Pancreas (tissue), 10 donors: ENCODE results near the gene ATP9A. TPM values are rescaled to one million over a fixed set of nuclear protein-coding genes. Genes with fewer than 3 reads are reported as not detected.

Source experiments
- ATAC-seq, 4 donors: fragments of 200-7000 bp; cut with Tn5 transposase; one replicate each; pipeline versions ENCODE4 v1.8.0 to v1.9.1; 2020; ENCODE audit warnings: mild to moderate bottlenecking in 4 of 4, moderate library complexity in 4 of 4
- DNase-seq, 6 donors: peaks; one replicate each; pipeline ENCODE4 v3.0.0-alpha.2; 2020
- FAIRE-seq: peaks from 2 replicates; lab custom pipeline; 2012; peaks lifted over from hg19 to GRCh38; lab: Jason Lieb, UNC
- H3K27ac ChIP-seq, 4 donors: fragments of 200-600 bp; sonication (generic); 1 replicate in 3 of 4; 2 replicates in 1 of 4; pipeline versions ENCODE4 v1.5.0 to v1.8.0; 2020
- H3K27me3 ChIP-seq, 4 donors: fragments of 200-600 bp; one replicate each; pipeline ENCODE4 v1.8.0; 2021
- H3K36me3 ChIP-seq, 3 donors: fragments of 200-600 bp; sonication (generic) in 1 of 3; one replicate each; pipeline versions ENCODE4 v1.5.0 to v1.8.0; 2020 to 2021
- H3K4me1 ChIP-seq, 3 donors: fragments of 200-600 bp; one replicate each; pipeline ENCODE4 v1.8.0; 2021
- H3K4me3 ChIP-seq, 4 donors: fragments of 200-600 bp; sonication (generic) in 2 of 4; one replicate each; pipeline versions ENCODE4 v1.5.0 to v1.8.0; 2020 to 2021
- H3K9me3 ChIP-seq, 4 donors: fragments of 200-600 bp; one replicate each; pipeline ENCODE4 v1.8.0; 2021
- WGBS, 2 donors: extraction: QIAGEN DNeasy Blood & Tissue Kit; methylation state at CpG; one replicate each; pipeline ENCODE4 v1.1.7; 2013; 5-methylcytosine and 5-hydroxymethylcytosine counted together
- intact Hi-C, 3 donors: fragments of 100-400 bp; cut with DNase I; formaldehyde crosslinking; loops; one replicate each; pipeline versions ENCODE4 v1.11.1 to v1.14.2; 2022
- polyA plus RNA-seq, 2 donors: library from polyadenylated mRNA; stranded (reverse); fragments of 200-250 nt; gene quantifications; one replicate each; pipeline ENCODE4 v1.2.3, GENCODE V29; 2013
- total RNA-seq, 6 donors: library from RNA; stranded (reverse); fragmentation: NEBNext Ultra II Directional in 4 of 6; extraction: Animal tissue kit (Norgen Biotek cat#: 25700) in 4 of 6; gene quantifications; one replicate each; pipeline versions ENCODE4 v1.2.1 to v1.2.4, GENCODE V29; 2021 to 2023
- TF ChIP-seq, protein P1 (sequence below), 4 donors: fragments of 200-600 bp; sonication (generic) in 3 of 4; IDR thresholded peaks; one replicate each; pipeline versions ENCODE4 v1.5.0 to v1.8.0; 2021; ENCODE audit warnings: antibody characterized with exemption in 4 of 4
- donor health status: healthy with polysubstance abuse.
- donor health status: DM: no; HTN: no; CAD: no; lungs with moderate emphysema.
- donor health status: DM: no; HTN: no; CAD: no.
- donor health status: control.
- donor health status: control.
- donor health status: Bipolar disorder and iron deficiency.
- donor health status: DM: yes; HTN: yes; CAD: no.
- donor health status: DM: no; HTN: no; CAD: no.
- donor health status: DM: no; HTN: no; CAD: no.
- donor health status: DM: yes; HTN: yes; CAD: no.

The ATP9A gene
- total and polyA plus RNA-seq, 8 donors, result 5.8 to 41.0 (median 20.0) TPM

DNA sequence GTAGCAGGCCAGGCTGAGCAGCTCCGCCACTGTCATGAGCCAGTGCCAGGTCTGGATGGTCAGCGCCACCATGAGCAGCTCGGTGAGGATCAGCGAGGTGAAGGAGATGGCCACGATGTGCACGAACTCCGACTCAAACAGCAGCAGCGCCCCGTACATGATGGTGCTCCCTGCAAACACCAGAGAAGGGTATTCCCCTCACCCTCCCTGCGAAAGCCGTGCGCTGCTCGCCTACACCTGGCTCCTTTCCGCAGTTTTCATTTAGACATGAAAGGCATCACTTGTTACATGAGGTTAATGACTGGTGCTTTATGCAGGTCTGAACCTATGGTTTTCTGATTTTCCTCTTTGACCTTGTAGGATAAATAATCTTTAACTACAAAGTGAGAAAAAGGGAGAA is 163.3 kb downstream of the ATP9A start:
- H3K27me3 ChIP-seq, result no peaks in the 10 kb centered on the region
- H3K4me1 ChIP-seq, result no peaks in the 10 kb centered on the region
- ATAC-seq (no peak), FAIRE-seq (no peak), DNase-seq (no peak)
- H3K4me3 ChIP-seq, result no peak overlapping the region
- intact Hi-C loops, result loop anchor here in 1 of 3 donors (10.0 kb wide), 1 partner anchor 630 kb away; no protein-coding TSS in a partner anchor
- no peak overlapping the region for H3K27ac ChIP-seq
- 90 to 91% methylated on average over 14 of the region's 14 CpGs for WGBS, 2 donors
- H3K9me3 ChIP-seq, result no peaks in the 10 kb centered on the region
- peaks cover 0 to 20% (median 3%) of the 10 kb centered on the region in 3 donors for H3K36me3 ChIP-seq
- TF ChIP-seq, protein P1, sequence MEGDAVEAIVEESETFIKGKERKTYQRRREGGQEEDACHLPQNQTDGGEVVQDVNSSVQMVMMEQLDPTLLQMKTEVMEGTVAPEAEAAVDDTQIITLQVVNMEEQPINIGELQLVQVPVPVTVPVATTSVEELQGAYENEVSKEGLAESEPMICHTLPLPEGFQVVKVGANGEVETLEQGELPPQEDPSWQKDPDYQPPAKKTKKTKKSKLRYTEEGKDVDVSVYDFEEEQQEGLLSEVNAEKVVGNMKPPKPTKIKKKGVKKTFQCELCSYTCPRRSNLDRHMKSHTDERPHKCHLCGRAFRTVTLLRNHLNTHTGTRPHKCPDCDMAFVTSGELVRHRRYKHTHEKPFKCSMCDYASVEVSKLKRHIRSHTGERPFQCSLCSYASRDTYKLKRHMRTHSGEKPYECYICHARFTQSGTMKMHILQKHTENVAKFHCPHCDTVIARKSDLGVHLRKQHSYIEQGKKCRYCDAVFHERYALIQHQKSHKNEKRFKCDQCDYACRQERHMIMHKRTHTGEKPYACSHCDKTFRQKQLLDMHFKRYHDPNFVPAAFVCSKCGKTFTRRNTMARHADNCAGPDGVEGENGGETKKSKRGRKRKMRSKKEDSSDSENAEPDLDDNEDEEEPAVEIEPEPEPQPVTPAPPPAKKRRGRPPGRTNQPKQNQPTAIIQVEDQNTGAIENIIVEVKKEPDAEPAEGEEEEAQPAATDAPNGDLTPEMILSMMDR (IDR thresholded peaks at IDR 0.05), result no peak

DNA sequence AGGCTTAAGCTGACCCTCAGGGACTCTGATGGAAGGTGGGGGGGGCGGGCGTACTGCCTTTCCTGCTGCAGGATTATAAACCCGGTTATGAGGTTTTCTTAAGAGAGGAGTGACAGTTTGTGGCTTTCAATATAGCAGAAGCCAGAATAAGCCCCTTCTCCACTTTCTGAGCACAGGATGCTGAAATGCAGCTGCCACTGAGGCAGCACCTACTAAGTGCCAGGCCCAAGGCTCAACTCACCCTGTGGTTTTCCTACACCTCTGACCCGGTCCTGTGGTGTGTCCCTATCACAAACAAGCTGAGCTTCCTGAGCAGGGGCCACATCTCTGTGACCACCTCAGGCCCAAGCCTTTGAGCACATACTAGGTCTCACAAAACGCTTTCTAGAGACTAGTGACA is 166.1 kb downstream of the ATP9A start:
- Histone ChIP-seq H3K4me3 (no peak overlapping the region), H3K36me3 (peaks cover 0 to 11% (median under 1%) of the 10 kb centered on the region in 3 donors), H3K9me3 (no peaks in the 10 kb centered on the region), H3K4me1 (no peaks in the 10 kb centered on the region), H3K27me3 (no peaks in the 10 kb centered on the region), H3K27ac (no peak overlapping the region)
- no peak for DNase-seq
- WGBS, 2 donors, result 86 to 90% methylated on average over 5 of the region's 5 CpGs
- FAIRE-seq, result no peak
- ATAC-seq, result no peak
- TF ChIP-seq, protein P1 (IDR thresholded peaks at IDR 0.05), result no peak
- intact Hi-C loops, result loop anchor here in 1 of 3 donors (10.0 kb wide), 1 partner anchor 627 kb away; no protein-coding TSS in a partner anchor

DNA sequence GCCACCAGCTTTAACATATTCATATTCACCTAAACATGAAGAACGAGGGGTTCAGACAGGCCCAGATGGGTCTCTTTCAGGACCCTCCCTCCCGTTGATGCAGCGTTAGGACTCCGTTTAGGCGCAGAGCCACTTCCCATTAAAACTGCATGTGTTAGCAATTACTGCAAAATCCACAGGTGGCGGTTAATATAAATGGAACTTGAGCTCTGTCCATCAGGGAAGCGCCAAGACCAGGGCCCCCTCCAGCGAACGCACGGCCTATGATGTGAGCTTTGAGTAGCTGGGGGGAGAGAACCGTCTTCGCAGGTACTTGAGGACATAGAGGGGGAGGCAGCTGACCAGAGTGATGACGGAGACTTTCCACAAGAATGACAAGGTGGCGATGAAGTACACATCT is 167.2 kb downstream of the ATP9A start:
- H3K27ac ChIP-seq, result no peak overlapping the region
- no peaks in the 10 kb centered on the region for H3K27me3 ChIP-seq
- intact Hi-C loops, result loop anchor here in 1 of 3 donors (10.0 kb wide), 1 partner anchor 626 kb away; no protein-coding TSS in a partner anchor
- H3K36me3 ChIP-seq, result peaks cover 0 to 11% (median 0%) of the 10 kb centered on the region in 3 donors
- WGBS, 2 donors, result 90 to 91% methylated on average over 14 of the region's 14 CpGs
- ATAC-seq (no peak), DNase-seq (no peak), FAIRE-seq (no peak)
- no peak overlapping the region for H3K4me3 ChIP-seq
- no peaks in the 10 kb centered on the region for H3K4me1 ChIP-seq
- TF ChIP-seq, protein P1 (IDR thresholded peaks at IDR 0.05), result no peak
- H3K9me3 ChIP-seq, result no peaks in the 10 kb centered on the region

DNA sequence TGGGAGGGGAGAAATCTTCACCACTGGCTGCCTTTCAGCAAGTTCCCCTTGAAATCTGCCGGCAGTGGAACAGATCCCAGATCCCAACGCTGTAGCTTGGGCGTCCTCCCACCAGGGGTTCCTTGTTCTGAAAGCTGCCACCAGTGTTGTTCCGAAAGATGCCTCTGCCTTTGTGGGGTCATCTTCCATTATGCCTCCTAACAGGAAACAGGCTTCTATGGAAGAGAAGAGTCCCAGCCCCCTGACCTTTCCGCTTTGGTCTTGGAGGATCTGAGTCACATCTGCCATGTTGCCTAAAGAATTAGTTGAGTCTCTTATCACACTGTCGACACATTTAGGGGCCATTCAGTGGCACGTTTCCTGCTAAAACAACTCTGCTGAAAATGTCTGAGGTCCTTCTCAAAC is 168.2 kb downstream of the ATP9A start:
- peaks cover 0 to 11% (median 0%) of the 10 kb centered on the region in 3 donors for H3K36me3 ChIP-seq
- TF ChIP-seq, protein P1 (IDR thresholded peaks at IDR 0.05), result no peak
- H3K4me1 ChIP-seq, result no peaks in the 10 kb centered on the region
- WGBS, 2 donors, result 81 to 83% methylated on average over 7 of the region's 7 CpGs
- no peak for DNase-seq
- intact Hi-C loops, result loop anchor here in 1 of 3 donors (10.0 kb wide), 1 partner anchor 625 kb away; no protein-coding TSS in a partner anchor
- no peaks in the 10 kb centered on the region for H3K27me3 ChIP-seq
- H3K27ac ChIP-seq, result no peak overlapping the region
- ATAC-seq, result no peak
- no peak for FAIRE-seq
- H3K9me3 ChIP-seq, result no peaks in the 10 kb centered on the region
- no peak overlapping the region for H3K4me3 ChIP-seq

DNA sequence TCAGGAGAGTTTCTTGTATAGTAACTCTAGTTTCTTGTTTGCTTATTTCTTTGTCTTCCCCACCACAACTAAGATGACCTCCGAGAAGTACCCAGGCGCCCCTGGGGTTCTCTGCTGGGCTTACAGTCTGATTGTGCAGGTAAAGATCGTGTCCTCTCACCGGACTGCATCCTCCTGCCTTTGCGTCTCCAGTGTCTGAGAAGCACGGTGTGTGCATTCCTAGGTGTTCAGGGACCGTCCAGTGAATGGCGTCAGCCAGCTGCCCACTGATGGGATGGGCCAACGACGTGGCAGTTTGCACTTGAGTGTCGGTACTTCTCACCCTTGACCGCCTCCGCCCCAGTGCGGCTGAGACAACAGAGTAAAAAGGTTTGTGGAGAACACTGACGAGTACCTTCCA is 169.6 kb downstream of the ATP9A start:
- DNase-seq (no peak), ATAC-seq (no peak), FAIRE-seq (no peak)
- 86 to 88% methylated on average over 15 of the region's 15 CpGs for WGBS, 2 donors
- no peak overlapping the region for H3K4me3 ChIP-seq
- no peak overlapping the region for H3K27ac ChIP-seq
- no peaks in the 10 kb centered on the region for H3K36me3 ChIP-seq
- no peaks in the 10 kb centered on the region for H3K27me3 ChIP-seq
- TF ChIP-seq, protein P1 (IDR thresholded peaks at IDR 0.05), result no peak
- intact Hi-C loops, result loop anchor here (5.0 to 10.0 kb wide), 2 partner anchors 224 to 226 kb away; no protein-coding TSS in a partner anchor
- no peaks in the 10 kb centered on the region for H3K4me1 ChIP-seq
- H3K9me3 ChIP-seq, result no peaks in the 10 kb centered on the region
